PFSK-1 (cell line): ENCODE measurements around the gene LCN6.

Experiments
- FOXP2 ChIP-seq: optimal IDR thresholded peaks from 2 replicates; pipeline ENCODE3; 2011; ENCODE audit warnings: borderline replicate concordance, control low read depth, inconsistent platforms; ENCODE audit not compliant: insufficient read depth; ENCODE audit errors: extremely low read length, extremely low read depth
- POLR2AphosphoS5 ChIP-seq: IDR thresholded peaks from 2 replicates; pipeline ENCODE4 v1.6.1; 2012; ENCODE audit warnings: low read depth, mild to moderate bottlenecking, control low read depth, low read length, moderate library complexity
- REST ChIP-seq, 2 experiments: IDR thresholded peaks; 2 replicates each; pipeline versions ENCODE4 v1.6.1 to v1.8.0; 2011 to 2012; ENCODE audit warnings: low read depth in 2 of 2, low read length in 2 of 2, control low read depth in 1 of 2, inconsistent platforms in 1 of 2, mild to moderate bottlenecking in 1 of 2, moderate library complexity in 1 of 2; ENCODE audit not compliant: insufficient read depth in 1 of 2
- SIN3A ChIP-seq: IDR thresholded peaks from 2 replicates; pipeline ENCODE4 v1.6.1; 2012; ENCODE audit warnings: mild to moderate bottlenecking, low read length, moderate library complexity, borderline replicate concordance; ENCODE audit not compliant: insufficient read depth
- TAF1 ChIP-seq: IDR thresholded peaks from 2 replicates; pipeline ENCODE4 v1.6.1; 2012; ENCODE audit warnings: low read length, control low read depth, borderline replicate concordance; ENCODE audit not compliant: insufficient read depth

The LCN6 gene

GRCh38 chr9:136793086-136793946 lies 45.0 kb upstream of the LCN6 start:
- TF ChIP-seq REST (IDR thresholded peaks at IDR 0.05; ENCODE audit: insufficient read depth in 1 of 2, low read depth in 2 of 2, low read length in 2 of 2) (no peak), POLR2AphosphoS5 (no peak), TAF1 (no peak), FOXP2 (no peak), SIN3A (no peak)

- no peak for TF ChIP-seq FOXP2
- no peak for TF ChIP-seq SIN3A
- no peak for TF ChIP-seq TAF1
- TF ChIP-seq POLR2AphosphoS5, result no peak
- no peak for TF ChIP-seq REST (IDR thresholded peaks at IDR 0.05; ENCODE audit: insufficient read depth in 1 of 2, low read depth in 2 of 2, low read length in 2 of 2)
Measured at GRCh38 chr9:136792321-136793085, 44.2 kb upstream of the LCN6 start.

GRCh38 chr9:136791516-136792276 lies 43.4 kb upstream of the LCN6 start:
- TF ChIP-seq SIN3A (no peak), TAF1 (no peak)

GRCh38 chr9:136790640-136791515 lies 42.6 kb upstream of the LCN6 start, which contains the start of gene TMEM141:
Gene TMEM141, plus strand, starts transcription at chr9:136791344. Its CDS starts 27 bp downstream, at chr9:136791371.
- TF ChIP-seq POLR2AphosphoS5, result peak; percentile 94
- 0 out of 4 replicates have a peak, but pooled peaks have one; percentile 4 to 34 for TF ChIP-seq REST (IDR thresholded peaks at IDR 0.05; ENCODE audit: insufficient read depth in 1 of 2, low read depth in 2 of 2, low read length in 2 of 2)
- no peak for TF ChIP-seq SIN3A
- TF ChIP-seq FOXP2, result no peak
- TF ChIP-seq TAF1, result peak; percentile 79
